ENCODE measurements around the gene PLOD2. TPM values are rescaled to one million over a fixed set of nuclear protein-coding genes. Genes with fewer than 3 reads are reported as not detected.
"Not testable (repeated sequence)": the region's sequence is repeated elsewhere in the genome, so short reads cannot be mapped to it uniquely, and the experiment has no call there.

Gene PLOD2
- total RNA-seq, 1 donor from 2014 or later = 23.7 TPM

DNA sequence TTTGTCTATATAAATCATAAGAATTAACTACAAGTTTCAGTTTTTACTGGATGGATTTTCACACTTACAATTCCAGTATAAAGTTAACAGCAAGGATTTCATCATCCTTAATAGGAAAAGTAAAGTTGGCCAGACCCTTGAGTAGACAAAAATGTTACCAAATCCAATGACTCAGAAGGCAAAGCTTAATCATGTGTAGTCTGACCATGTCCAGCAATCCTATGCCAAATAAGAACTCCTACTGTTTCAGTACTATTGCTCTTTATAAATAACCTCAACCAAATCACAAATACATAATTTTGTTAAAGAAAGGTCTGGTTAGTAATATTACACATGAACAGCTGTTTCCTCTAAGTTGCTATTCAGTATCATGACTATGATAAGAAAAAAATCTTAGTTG, 35.0 kb downstream of the PLOD2 start:
- H3K4me3 ChIP-seq = no peak overlapping the region
- ATAC-seq (peak; percentile 74), DNase-seq (no peak)
- H3K9me3 ChIP-seq = no peaks in the 10 kb centered on the region
- no peak overlapping the region for H3K27ac ChIP-seq
- intact Hi-C loops (cut with DNase I) = no loop called here
- TF ChIP-seq, protein P1, sequence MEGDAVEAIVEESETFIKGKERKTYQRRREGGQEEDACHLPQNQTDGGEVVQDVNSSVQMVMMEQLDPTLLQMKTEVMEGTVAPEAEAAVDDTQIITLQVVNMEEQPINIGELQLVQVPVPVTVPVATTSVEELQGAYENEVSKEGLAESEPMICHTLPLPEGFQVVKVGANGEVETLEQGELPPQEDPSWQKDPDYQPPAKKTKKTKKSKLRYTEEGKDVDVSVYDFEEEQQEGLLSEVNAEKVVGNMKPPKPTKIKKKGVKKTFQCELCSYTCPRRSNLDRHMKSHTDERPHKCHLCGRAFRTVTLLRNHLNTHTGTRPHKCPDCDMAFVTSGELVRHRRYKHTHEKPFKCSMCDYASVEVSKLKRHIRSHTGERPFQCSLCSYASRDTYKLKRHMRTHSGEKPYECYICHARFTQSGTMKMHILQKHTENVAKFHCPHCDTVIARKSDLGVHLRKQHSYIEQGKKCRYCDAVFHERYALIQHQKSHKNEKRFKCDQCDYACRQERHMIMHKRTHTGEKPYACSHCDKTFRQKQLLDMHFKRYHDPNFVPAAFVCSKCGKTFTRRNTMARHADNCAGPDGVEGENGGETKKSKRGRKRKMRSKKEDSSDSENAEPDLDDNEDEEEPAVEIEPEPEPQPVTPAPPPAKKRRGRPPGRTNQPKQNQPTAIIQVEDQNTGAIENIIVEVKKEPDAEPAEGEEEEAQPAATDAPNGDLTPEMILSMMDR (IDR thresholded peaks at IDR 0.05) = no peak
- peaks cover 1% of the 10 kb centered on the region for H3K36me3 ChIP-seq
- no peaks in the 10 kb centered on the region for H3K27me3 ChIP-seq
- H3K4me1 ChIP-seq = peaks cover 12% of the 10 kb centered on the region

DNA sequence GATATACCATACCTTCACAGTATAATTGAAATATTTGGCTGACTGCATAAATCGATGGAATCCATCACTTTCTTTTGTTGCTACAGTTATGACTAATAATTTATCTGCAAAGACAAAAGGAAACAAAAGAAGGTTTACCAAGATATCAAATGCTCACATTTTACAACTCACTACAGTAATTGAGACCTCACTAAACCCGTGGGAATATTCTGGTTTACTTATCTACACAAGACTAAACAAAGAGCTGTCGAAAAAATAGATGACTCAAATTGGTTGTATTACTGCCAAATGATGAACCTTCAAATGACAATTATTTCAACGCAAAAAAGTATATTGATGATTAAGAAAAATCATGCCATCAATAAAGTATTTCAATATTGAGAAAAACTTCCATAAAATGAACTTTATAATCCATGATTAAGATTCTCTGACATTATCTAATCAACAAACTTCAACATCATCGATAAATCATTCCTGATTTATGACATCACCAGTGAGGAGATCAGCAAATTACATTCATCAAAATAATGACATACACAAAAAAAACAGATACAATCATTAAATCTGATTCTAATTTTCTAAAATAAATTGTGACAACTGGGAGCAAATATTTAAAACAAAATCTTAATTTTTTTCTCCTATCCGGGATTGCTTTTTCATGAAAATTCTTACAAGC, 36.7 kb downstream of the PLOD2 start:
- TF ChIP-seq, protein P1 (IDR thresholded peaks at IDR 0.05) = no peak
- intact Hi-C loops (cut with DNase I) = no loop called here

DNA sequence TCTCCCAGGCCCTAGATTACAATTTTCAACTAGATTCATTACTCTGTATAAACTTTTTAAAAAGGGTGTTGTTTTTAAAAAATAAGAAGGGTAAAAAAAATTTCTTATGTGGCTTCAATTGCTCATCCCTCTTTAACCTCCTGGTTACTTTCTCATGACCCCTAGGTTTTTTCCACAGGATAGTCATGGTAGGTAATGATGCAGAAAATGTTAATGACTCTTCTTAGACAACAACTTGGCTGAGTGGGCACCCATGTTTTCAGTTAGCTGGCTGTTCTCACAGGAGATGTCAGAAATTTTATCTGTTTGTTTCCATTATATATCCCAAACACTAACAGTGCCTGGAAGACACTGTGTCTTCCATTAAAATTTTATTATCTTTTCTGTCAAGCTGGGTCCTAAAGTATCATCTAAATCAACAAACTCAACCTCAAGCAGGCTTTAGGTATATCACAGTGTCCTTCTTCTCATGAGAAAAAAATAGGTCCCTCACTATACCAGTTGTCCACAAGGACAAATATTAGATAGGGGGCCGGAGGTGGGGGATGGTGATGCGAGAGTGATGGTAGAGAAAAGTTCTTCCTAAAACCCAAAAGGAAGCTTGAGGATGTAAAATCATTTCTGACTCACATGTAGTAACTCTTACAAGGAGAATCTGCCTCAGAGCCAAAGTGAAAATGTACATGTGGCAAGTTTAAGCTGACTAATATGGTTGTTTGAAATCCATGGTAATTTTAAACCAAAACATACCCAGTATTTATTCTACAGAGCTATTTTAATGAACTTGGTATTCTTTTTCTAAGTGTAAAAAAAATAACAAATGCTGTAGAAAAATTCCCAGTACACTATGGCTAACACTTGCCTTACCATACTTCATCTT, 43.3 kb downstream of the PLOD2 start:
- Histone ChIP-seq H3K9me3 (no peaks in the 10 kb centered on the region), H3K27ac (no peak overlapping the region), H3K4me1 (no peaks in the 10 kb centered on the region), H3K27me3 (no peaks in the 10 kb centered on the region), H3K36me3 (peaks cover 3% of the 10 kb centered on the region), H3K4me3 (no peak overlapping the region)
- DNase-seq = no peak
- intact Hi-C loops (cut with DNase I) = no loop called here
- ATAC-seq = no peak
- TF ChIP-seq, protein P1 (IDR thresholded peaks at IDR 0.05) = no peak

More for the DNA sequence above, 36.7 kb downstream of the PLOD2 start:
- H3K27ac ChIP-seq = no peak overlapping the region
- no peak for DNase-seq
- H3K27me3 ChIP-seq = no peaks in the 10 kb centered on the region
- H3K36me3 ChIP-seq = peaks cover 3% of the 10 kb centered on the region
- H3K9me3 ChIP-seq = no peaks in the 10 kb centered on the region
- H3K4me3 ChIP-seq = no peak overlapping the region
- no peak for ATAC-seq
- peaks cover 10% of the 10 kb centered on the region for H3K4me1 ChIP-seq

DNA sequence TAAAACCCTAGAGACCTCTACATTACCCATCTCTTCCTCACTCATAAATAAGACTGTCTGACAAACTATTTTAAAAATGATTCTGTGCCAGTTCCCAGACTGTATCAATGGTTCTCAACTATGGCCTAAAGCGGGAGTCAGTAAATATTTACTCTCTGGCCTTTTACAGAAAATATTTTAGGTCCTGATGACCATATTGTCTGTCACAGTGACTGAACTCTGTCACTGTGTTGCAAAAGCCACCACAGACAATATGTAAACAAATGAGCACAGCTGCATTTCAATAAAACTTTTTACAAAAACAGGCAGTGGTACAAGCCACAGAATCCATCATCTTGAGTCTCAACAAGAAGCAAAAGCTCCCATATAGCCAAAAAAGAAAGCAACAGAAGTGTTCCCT, 45.4 kb downstream of the PLOD2 start:
- ATAC-seq = no peak
- no peaks in the 10 kb centered on the region for H3K9me3 ChIP-seq
- TF ChIP-seq, protein P1 (IDR thresholded peaks at IDR 0.05) = no peak

DNA sequence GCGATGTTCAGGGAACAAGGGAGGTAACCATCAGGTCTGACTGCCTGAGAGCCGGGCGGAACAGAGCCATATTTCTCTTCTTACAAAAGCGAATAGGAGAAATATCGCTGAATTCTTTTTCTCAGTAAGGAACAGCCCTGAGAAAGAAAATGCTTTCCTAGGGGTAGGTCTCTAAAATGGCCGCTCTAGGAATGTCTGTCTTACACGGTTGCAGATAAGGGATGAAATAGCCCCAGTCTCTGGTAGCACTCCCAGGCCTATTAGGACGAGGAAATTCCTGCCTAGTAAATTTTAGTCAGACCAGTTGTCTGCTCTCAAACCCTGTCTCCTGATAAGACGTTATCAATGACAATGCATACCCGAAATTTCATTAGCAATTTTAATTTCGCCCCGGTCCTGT, 47.2 kb downstream of the PLOD2 start:
- H3K36me3 ChIP-seq; H3K27me3 ChIP-seq; H3K4me3 ChIP-seq; ATAC-seq; DNase-seq; H3K27ac ChIP-seq; H3K4me1 ChIP-seq; H3K9me3 ChIP-seq; intact Hi-C loops (cut with DNase I): not testable (repeated sequence)

More for the DNA sequence above, 45.4 kb downstream of the PLOD2 start:
- H3K27me3 ChIP-seq = no peaks in the 10 kb centered on the region
- H3K27ac ChIP-seq = no peak overlapping the region
- H3K4me3 ChIP-seq = no peak overlapping the region
- H3K36me3 ChIP-seq = no peaks in the 10 kb centered on the region
- DNase-seq = no peak
- intact Hi-C loops (cut with DNase I) = no loop called here
- H3K4me1 ChIP-seq = no peaks in the 10 kb centered on the region

DNA sequence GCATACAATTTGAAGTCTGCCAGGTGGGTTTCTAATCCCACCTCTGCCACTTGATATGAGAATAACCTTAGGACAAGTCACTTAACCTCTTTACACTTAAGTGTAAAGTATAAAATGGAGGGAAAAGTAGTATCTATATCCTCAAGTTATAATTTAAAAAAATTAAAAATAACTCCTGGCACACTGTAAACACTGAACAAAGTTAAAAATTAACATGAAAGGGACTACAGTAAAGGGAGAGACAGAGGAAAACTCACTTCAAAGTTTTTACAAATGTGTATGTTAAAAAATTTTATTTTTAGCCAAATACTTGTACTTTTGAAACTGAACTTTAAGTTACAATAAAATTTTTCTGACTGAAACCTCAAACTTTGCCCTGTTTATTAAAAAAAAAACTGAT, 49.6 kb downstream of the PLOD2 start:
- intact Hi-C loops (cut with DNase I) = no loop called here
- Histone ChIP-seq H3K27me3 (no peaks in the 10 kb centered on the region), H3K4me1 (no peaks in the 10 kb centered on the region), H3K36me3 (no peaks in the 10 kb centered on the region), H3K4me3 (no peak overlapping the region), H3K9me3 (no peaks in the 10 kb centered on the region), H3K27ac (no peak overlapping the region)
- DNase-seq (no peak), ATAC-seq (no peak)
- TF ChIP-seq, protein P1 (IDR thresholded peaks at IDR 0.05) = no peak

All from upper lobe of right lung (tissue), 1 donor.